Measurements from ENCODE around the gene CRYZL1. TPM values are rescaled to one million over a fixed set of nuclear protein-coding genes. Genes with fewer than 3 reads are reported as not detected.
"Not testable (repeated sequence)": the region's sequence is repeated elsewhere in the genome, so short reads cannot be mapped to it uniquely, and the experiment has no call there.

CRYZL1 gene
- polyA plus RNA-seq, 1 experiment = 58.4 TPM

DNA sequence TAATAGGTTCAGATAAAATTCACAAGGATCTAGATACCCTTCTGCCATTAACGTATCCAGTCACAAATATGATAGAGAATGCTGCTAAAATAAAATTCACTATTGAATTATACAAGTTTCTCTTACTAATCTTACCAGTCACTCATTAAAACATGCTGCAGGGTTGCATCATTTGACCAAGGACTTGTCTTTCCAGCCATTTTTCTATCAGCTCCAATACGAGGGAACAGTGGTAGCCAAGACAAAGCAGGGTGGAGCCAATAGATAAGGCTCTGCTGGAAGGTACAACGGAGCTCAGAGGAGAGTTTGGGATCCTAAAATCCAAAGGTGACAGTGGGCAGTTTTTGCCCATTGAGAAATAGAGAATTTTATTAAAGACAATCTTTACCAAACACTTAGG is 57.1 kb downstream of the CRYZL1 start:
- Histone ChIP-seq H3K4me3 (ENCODE audit: low read depth, low read length) (no peak overlapping the region), H3K27me3 (ENCODE audit: control insufficient read depth, insufficient read depth, low read length) (no peaks in the 10 kb centered on the region), H3K27ac (ENCODE audit: low read depth, low read length) (no peak overlapping the region), H3K9me3 (ENCODE audit: control insufficient read depth, insufficient read depth, low read length) (no peaks in the 10 kb centered on the region)
- TF ChIP-seq, protein P1, sequence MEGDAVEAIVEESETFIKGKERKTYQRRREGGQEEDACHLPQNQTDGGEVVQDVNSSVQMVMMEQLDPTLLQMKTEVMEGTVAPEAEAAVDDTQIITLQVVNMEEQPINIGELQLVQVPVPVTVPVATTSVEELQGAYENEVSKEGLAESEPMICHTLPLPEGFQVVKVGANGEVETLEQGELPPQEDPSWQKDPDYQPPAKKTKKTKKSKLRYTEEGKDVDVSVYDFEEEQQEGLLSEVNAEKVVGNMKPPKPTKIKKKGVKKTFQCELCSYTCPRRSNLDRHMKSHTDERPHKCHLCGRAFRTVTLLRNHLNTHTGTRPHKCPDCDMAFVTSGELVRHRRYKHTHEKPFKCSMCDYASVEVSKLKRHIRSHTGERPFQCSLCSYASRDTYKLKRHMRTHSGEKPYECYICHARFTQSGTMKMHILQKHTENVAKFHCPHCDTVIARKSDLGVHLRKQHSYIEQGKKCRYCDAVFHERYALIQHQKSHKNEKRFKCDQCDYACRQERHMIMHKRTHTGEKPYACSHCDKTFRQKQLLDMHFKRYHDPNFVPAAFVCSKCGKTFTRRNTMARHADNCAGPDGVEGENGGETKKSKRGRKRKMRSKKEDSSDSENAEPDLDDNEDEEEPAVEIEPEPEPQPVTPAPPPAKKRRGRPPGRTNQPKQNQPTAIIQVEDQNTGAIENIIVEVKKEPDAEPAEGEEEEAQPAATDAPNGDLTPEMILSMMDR (IDR thresholded peaks at IDR 0.05; ENCODE audit: low read depth, low read length) = no peak
- ChIA-PET CTCF (interaction anchor here (0.6 to 6.2 kb wide), 2 partner anchors 21 to 116 kb away, joined by 3 to 29 read pairs; no protein-coding TSS in a partner anchor), POLR2A (no interaction called here)
- DNase-seq (ENCODE audit: low read depth, low spot score) = no peak

DNA sequence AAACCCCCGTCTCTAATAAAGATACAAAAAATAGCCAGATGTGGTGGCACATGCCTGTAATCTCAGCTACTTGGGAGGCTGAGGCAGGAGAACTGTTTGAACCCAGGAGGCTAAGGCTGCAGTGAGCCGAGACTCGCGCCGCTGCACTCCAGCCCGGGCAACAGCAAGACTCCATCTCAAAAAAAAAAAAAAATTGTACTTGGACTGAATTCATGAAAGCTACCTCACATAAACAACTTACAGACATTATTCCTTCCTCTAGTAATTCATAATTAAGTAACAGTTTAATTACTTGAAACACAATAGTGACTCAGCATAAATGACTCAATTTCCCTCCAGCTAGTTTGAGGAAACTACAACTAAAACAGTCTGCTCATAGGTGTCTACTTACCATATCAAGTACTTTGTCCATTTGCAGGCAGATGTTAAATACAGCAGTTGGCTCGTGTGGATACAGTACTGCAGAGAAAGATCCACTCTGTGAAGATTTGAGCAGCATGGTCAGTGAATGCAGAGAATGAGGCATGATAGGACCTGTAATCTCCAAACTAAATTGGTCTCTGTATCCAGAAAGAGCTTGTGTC is 62.5 kb downstream of the CRYZL1 start:
- ChIA-PET CTCF (interaction anchor here (0.8 to 2.1 kb wide), 2 partner anchors 27 to 99 kb away, joined by 3 to 8 read pairs; partner anchors contain the start of gene TMEM50B), POLR2A (interaction anchor here (0.7 to 1.4 kb wide), 2 partner anchors 9 to 38 kb away, joined by 5 to 6 read pairs; partner anchors contain the start of gene DONSON)
- no peak overlapping the region for H3K4me3 ChIP-seq (ENCODE audit: low read depth, low read length)
- no peak for DNase-seq (ENCODE audit: low read depth, low spot score)
- H3K27me3 ChIP-seq (ENCODE audit: control insufficient read depth, insufficient read depth, low read length) = no peaks in the 10 kb centered on the region
- TF ChIP-seq, protein P1 (IDR thresholded peaks at IDR 0.05; ENCODE audit: low read depth, low read length) = no peak
- no peak overlapping the region for H3K27ac ChIP-seq (ENCODE audit: low read depth, low read length)
- H3K9me3 ChIP-seq (ENCODE audit: control insufficient read depth, insufficient read depth, low read length) = no peaks in the 10 kb centered on the region

DNA sequence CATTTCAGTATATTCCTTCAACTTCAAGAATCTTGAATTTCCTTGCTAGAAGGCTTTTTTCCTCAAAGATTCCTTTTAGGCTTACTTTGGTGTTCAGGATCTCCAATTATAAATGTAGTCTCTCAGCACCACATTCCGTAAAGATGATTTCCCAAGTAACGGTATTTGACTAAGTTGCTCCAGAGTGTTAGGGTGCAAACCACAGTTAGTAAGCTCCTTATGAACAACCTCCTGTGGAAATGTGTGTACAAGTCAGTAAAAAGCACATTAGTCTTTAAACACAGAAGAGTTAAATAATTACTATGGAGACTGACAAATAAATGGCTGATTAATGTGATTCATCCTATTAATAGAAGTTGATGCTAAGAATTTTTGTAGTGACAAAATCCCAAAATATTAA is 63.3 kb downstream of the CRYZL1 start:
- no peak overlapping the region for H3K27ac ChIP-seq (ENCODE audit: low read depth, low read length)
- POLR2A ChIA-PET = interaction anchor here (1.4 kb wide), 1 partner anchor 10 kb away, joined by 6 read pairs; the partner anchor contains the start of gene DONSON
- no peak for DNase-seq (ENCODE audit: low read depth, low spot score)
- no peak overlapping the region for H3K4me3 ChIP-seq (ENCODE audit: low read depth, low read length)
- H3K9me3 ChIP-seq (ENCODE audit: control insufficient read depth, insufficient read depth, low read length) = no peaks in the 10 kb centered on the region
- CTCF ChIA-PET = interaction anchor here (0.7 to 2.1 kb wide), 2 partner anchors 9 to 28 kb away, joined by 3 to 8 read pairs; no protein-coding TSS in a partner anchor
- H3K27me3 ChIP-seq (ENCODE audit: control insufficient read depth, insufficient read depth, low read length) = no peaks in the 10 kb centered on the region
- TF ChIP-seq, protein P1 (IDR thresholded peaks at IDR 0.05; ENCODE audit: low read depth, low read length) = no peak

DNA sequence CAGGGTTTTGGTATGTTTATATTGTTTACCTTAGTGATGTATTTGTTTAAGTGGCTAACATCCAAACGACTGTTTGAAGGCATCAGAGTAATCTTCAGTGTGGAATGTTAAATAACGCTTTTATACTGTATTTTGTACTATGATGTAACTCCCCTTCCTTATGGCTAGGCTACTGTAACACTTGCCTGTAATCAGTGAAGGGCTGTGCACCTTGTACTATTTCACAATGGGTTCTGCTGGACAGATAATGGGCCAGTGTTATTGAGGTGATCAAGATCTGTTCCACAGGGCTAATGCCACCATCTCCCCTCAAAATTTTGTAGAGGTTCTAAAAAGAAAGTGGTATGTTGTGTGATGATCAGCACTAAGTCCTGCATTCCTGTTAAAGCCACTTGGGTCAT is 64.8 kb downstream of the CRYZL1 start:
- DNase-seq (ENCODE audit: low read depth, low spot score); H3K27me3 ChIP-seq (ENCODE audit: control insufficient read depth, insufficient read depth, low read length); H3K9me3 ChIP-seq (ENCODE audit: control insufficient read depth, insufficient read depth, low read length); H3K27ac ChIP-seq (ENCODE audit: low read depth, low read length); H3K4me3 ChIP-seq (ENCODE audit: low read depth, low read length); POLR2A ChIA-PET: not testable (repeated sequence)
- CTCF ChIA-PET = interaction anchor here (1.0 kb wide), 3 partner anchors 12 to 30 kb away, joined by 3 read pairs; partner anchors contain the start of gene DONSON

DNA sequence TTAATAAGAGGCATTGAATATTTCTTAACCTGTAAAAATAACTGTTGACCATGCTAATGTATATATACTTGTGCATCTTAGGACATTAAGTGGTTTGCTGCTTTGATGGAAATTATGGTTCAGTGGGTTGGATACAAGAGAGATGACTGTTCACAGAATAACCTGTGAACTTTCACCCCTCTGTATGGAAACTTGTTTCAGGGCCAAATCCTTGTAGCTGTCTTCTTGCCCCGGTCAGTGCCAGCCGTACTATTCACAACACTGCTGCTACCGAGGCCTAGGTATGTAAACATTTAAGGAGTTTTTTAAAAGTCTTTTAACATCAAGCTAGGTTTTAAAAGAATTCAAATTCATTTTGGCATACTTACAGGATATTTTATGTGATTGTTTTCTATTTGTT is 69.2 kb downstream of the CRYZL1 start:
- TF ChIP-seq, protein P1 (IDR thresholded peaks at IDR 0.05; ENCODE audit: low read depth, low read length) = no peak
- no peak for DNase-seq (ENCODE audit: low read depth, low spot score)
- POLR2A ChIA-PET = interaction anchor here (0.7 kb wide), 1 partner anchor 169 kb away, joined by 3 read pairs; no protein-coding TSS in a partner anchor
- H3K27ac ChIP-seq (ENCODE audit: low read depth, low read length) = no peak overlapping the region
- no peaks in the 10 kb centered on the region for H3K27me3 ChIP-seq (ENCODE audit: control insufficient read depth, insufficient read depth, low read length)
- no peak overlapping the region for H3K4me3 ChIP-seq (ENCODE audit: low read depth, low read length)
- H3K9me3 ChIP-seq (ENCODE audit: control insufficient read depth, insufficient read depth, low read length) = no peaks in the 10 kb centered on the region
- CTCF ChIA-PET = interaction anchor here (5.0 kb wide), 1 partner anchor 33 kb away, joined by 28 read pairs; no protein-coding TSS in a partner anchor

Data from AG04450 (cell line).